K562 (cell line): Measurements from ENCODE around the gene INKA2. TPM values are rescaled to one million over a fixed set of nuclear protein-coding genes. Genes with fewer than 3 reads are reported as not detected.

Experiments used
- ATAC-seq: fragments of 200-7000 bp; cut with Tn5 transposase; 3 replicates; pipeline ENCODE4 v1.9.1; 2020; ENCODE audit warnings: moderate library complexity
- BruUV-seq: library from RNA; stranded (reverse); fragments of 400-500 nt; replicated peaks from 2 replicates; lab custom pipeline; 2021; lab: Mats Ljungman, UMichigan
- CTCF ChIA-PET: fragments of 300-600 bp; formaldehyde crosslinking; extraction: SDS; loops from one replicate; lab custom pipeline; 2021; ENCODE audit warnings: low intra/inter-chr PET ratio; lab: Yijun Ruan, JAX
- POLR2A ChIA-PET: fragments of 300-600, 350-650 bp; sonication (Branson Sonifier 250); formaldehyde crosslinking; extraction: SDS; loops from one replicate; lab custom pipeline; 2021; ENCODE audit warnings: antibody characterized with exemption, inconsistent platforms; lab: Yijun Ruan, JAX
- DNase-seq, 4 experiments: peaks; one replicate each; pipeline versions ENCODE4 v3.0.0 to v3.0.0-alpha.2; 2011 to 2018; ENCODE audit warnings: low spot score in 3 of 4, mixed read lengths in 3 of 4; ENCODE audit errors: extremely low read depth in 1 of 4
- FAIRE-seq: peaks from 2 replicates; lab custom pipeline; 2011; peaks lifted over from hg19 to GRCh38; lab: Jason Lieb, UNC
- H2AFZ ChIP-seq: 2 replicates; pipeline ENCODE4 v1.6.0; 2011; ENCODE audit warnings: low read depth, low read length, control low read depth, inconsistent platforms
- H3K27ac ChIP-seq: fragments of 200-600 bp; 3 replicates; pipeline ENCODE4 v1.8.0; 2011; ENCODE audit warnings: low read depth, mild to moderate bottlenecking, control low read depth, inconsistent platforms, low read length, moderate library complexity, mixed read lengths; ENCODE audit errors: extremely low read depth
- H3K27me3 ChIP-seq, 2 experiments: fragments of 300-600 bp in 1 of 2; 2 replicates in 1 of 2; 3 replicates in 1 of 2; pipeline versions ENCODE4 v1.6.0 to v1.8.0; 2011; ENCODE audit warnings: inconsistent platforms in 2 of 2, low read length in 2 of 2, mild to moderate bottlenecking in 1 of 2, mixed read lengths in 1 of 2, moderate library complexity in 1 of 2; ENCODE audit not compliant: control insufficient read depth in 2 of 2, insufficient read depth in 2 of 2
- H3K36me3 ChIP-seq: fragments of 300-600 bp; 3 replicates; pipeline ENCODE4 v1.8.0; 2011; ENCODE audit warnings: mild to moderate bottlenecking, low read length, inconsistent platforms; ENCODE audit not compliant: control insufficient read depth, insufficient read depth
- H3K4me1 ChIP-seq, 2 experiments: fragments of 200-600 bp in 1 of 2; replicated peaks in 1 of 2; 2 replicates in 1 of 2; 3 replicates in 1 of 2; pipeline versions ENCODE4 v1.5.1 to v1.8.0; 2011; ENCODE audit warnings: inconsistent platforms in 2 of 2, low read length in 2 of 2, mild to moderate bottlenecking in 1 of 2, mixed read lengths in 1 of 2, moderate library complexity in 1 of 2; ENCODE audit not compliant: control insufficient read depth in 2 of 2, insufficient read depth in 2 of 2
- H3K4me2 ChIP-seq: 2 replicates; pipeline ENCODE4 v1.6.1; 2011; ENCODE audit warnings: low read length, control low read depth, inconsistent platforms, mixed read lengths; ENCODE audit not compliant: insufficient read depth
- H3K4me3 ChIP-seq: fragments of 200-600 bp; sonication (generic), shearing (Covaris generic); 2 replicates; pipeline ENCODE4 v1.5.1; 2016; ENCODE audit warnings: control low read depth, inconsistent platforms
- H3K79me2 ChIP-seq: fragments of 200-600 bp; 3 replicates; pipeline ENCODE4 v1.8.0; 2011; ENCODE audit warnings: low read length, inconsistent platforms; ENCODE audit not compliant: control insufficient read depth, insufficient read depth
- H3K9ac ChIP-seq, 2 experiments: 2 replicates each; pipeline versions ENCODE4 v1.6.0 to v1.6.1; 2011; ENCODE audit warnings: low read depth in 2 of 2, low read length in 2 of 2, control low read depth in 1 of 2, inconsistent platforms in 1 of 2, mild to moderate bottlenecking in 1 of 2, mixed read lengths in 1 of 2; ENCODE audit not compliant: insufficient read depth in 1 of 2
- H3K9me1 ChIP-seq: one replicate; pipeline ENCODE4 v1.6.0; 2011; ENCODE audit warnings: inconsistent platforms, mild to moderate bottlenecking, low read length, moderate library complexity; ENCODE audit not compliant: control insufficient read depth, insufficient read depth
- H3K9me3 ChIP-seq: replicated peaks from 2 replicates; pipeline ENCODE4 v1.5.1; 2011; ENCODE audit warnings: low read depth, low read length, inconsistent platforms; ENCODE audit not compliant: control insufficient read depth, insufficient read depth
- H4K20me1 ChIP-seq: replicated peaks from 2 replicates; pipeline ENCODE4 v1.6.1; 2011; ENCODE audit warnings: low read length, inconsistent platforms, mixed read lengths; ENCODE audit not compliant: control insufficient read depth, insufficient read depth
- HSF4 ChIP-seq: fragments of 250-450 bp; sonication (Bioruptor Pico); IDR thresholded peaks from 2 replicates; pipeline ENCODE4 v2.1.2; 2022; ENCODE audit warnings: mild to moderate bottlenecking, moderate library complexity, borderline replicate concordance
- ILF3 ChIP-seq: fragments of 450-650 bp; IDR thresholded peaks from 2 replicates; pipeline ENCODE4 v1.6.1; 2018; ENCODE audit warnings: antibody characterized with exemption, mild to moderate bottlenecking, moderate library complexity, borderline replicate concordance
- KAT7 ChIP-seq: sonication (generic); formaldehyde crosslinking; IDR thresholded peaks from 2 replicates; pipeline ENCODE4 v1.8.0; 2022; ENCODE audit warnings: missing genetic modification reagents, mild to moderate bottlenecking, borderline replicate concordance
- KHSRP ChIP-seq: fragments of 450-650 bp; IDR thresholded peaks from 2 replicates; pipeline ENCODE4 v1.6.1; 2017
- MCM3 ChIP-seq: fragments of 450-650 bp; IDR thresholded peaks from 2 replicates; pipeline ENCODE4 v1.6.1; 2016
- MTF1 ChIP-seq: fragments of 250-450 bp; sonication (Bioruptor Pico); IDR thresholded peaks from 2 replicates; pipeline ENCODE4 v1.9.0; 2021; ENCODE audit warnings: moderate library complexity, mild to moderate bottlenecking, inconsistent platforms, borderline replicate concordance
- NCOR1 ChIP-seq: fragments of 450-650 bp; IDR thresholded peaks from 2 replicates; pipeline ENCODE4 v1.6.1; 2016; ENCODE audit warnings: mild to moderate bottlenecking, moderate library complexity
- NFYB ChIP-seq: IDR thresholded peaks from 2 replicates; pipeline ENCODE4 v1.6.1; 2011; ENCODE audit warnings: mild to moderate bottlenecking, moderate library complexity; ENCODE audit not compliant: insufficient read length; ENCODE audit errors: extremely low read depth
- PRPF4 ChIP-seq: fragments of 200-400 bp; formaldehyde crosslinking; IDR thresholded peaks from one replicate; pipeline ENCODE4 v1.6.1; 2017; ENCODE audit warnings: low read length, low read depth, mild to moderate bottlenecking; ENCODE audit not compliant: insufficient read depth, poor library complexity, severe bottlenecking
- RAD21 ChIP-seq, 2 experiments: fragments of 250-450 bp in 1 of 2; fragments of 450-650 bp in 1 of 2; sonication (Bioruptor Pico) in 1 of 2; formaldehyde crosslinking in 1 of 2; IDR thresholded peaks in 1 of 2; conservative IDR thresholded peaks in 1 of 2; 2 replicates each; pipeline versions ENCODE4 v1.4.0 to v1.8.0; 2020 to 2022; ENCODE audit warnings: mild to moderate bottlenecking in 2 of 2, moderate library complexity in 1 of 2
- SMAD3 ChIP-seq: fragments of 450-650 bp; formaldehyde crosslinking; conservative IDR thresholded peaks from 2 replicates; pipeline ENCODE4 v1.4.0; 2020; ENCODE audit warnings: mild to moderate bottlenecking
- SPI1 ChIP-seq: IDR thresholded peaks from 2 replicates; pipeline ENCODE4 v1.6.1; 2011; ENCODE audit warnings: low read depth, low read length, control low read depth, borderline replicate concordance
- WHSC1 ChIP-seq: IDR thresholded peaks from one replicate; pipeline ENCODE4 v1.6.1; 2012; ENCODE audit warnings: low read length, control low read depth, inconsistent platforms
- WGBS: fragments of 100-300 bp; shearing (Covaris generic); methylation state at CpG from one replicate; pipeline ENCODE4 v1.1.6; 2016; ENCODE audit warnings: low coverage, mixed read lengths; ENCODE audit not compliant: insufficient coverage; ENCODE audit errors: missing lambda C conversion rate; 5-methylcytosine and 5-hydroxymethylcytosine counted together
- in situ Hi-C: fragments of 300-500 bp; cut with MboI; formaldehyde crosslinking; loops from 4 replicates; pipeline ENCODE4 v1.15.0; 2018; ENCODE audit warnings: inconsistent platforms, mixed read lengths
- intact Hi-C: fragments of 100-400 bp; cut with micrococcal nuclease; formaldehyde crosslinking; loops from 2 replicates; pipeline ENCODE4 v1.14.2; 2022
- polyA plus RNA-seq, 8 experiments: library from polyadenylated mRNA; depleted of rRNA in 4 of 8; stranded (reverse) in 5 of 8; unstranded in 3 of 8; fragments of >200 nt; fragmentation: Nextera tagmentation in 2 of 8; fragmentation: Illumina TruSeq in 1 of 8; extraction: Ambion mirVana in 2 of 8; extraction: Trizol in 1 of 8; gene quantifications; 2 replicates each; pipeline versions ENCODE4 v1.2.1 to v1.2.3, GENCODE V29; 2011 to 2014; ENCODE audit warnings: inconsistent platforms in 1 of 8, missing spikeins in 1 of 8
- total RNA-seq, 7 experiments: library from RNA; depleted of rRNA in 6 of 7; stranded (reverse); fragments of >200 nt in 6 of 7; fragmentation: Illumina TruSeq in 2 of 7; extraction: Trizol in 2 of 7; gene quantifications; 2 replicates each; pipeline versions ENCODE4 v1.2.1 to v1.2.3, GENCODE V29; 2011 to 2021; ENCODE audit warnings: low replicate concordance in 1 of 7
- TF ChIP-seq, protein P1 (sequence below), 3 experiments: fragments of 200-800 bp in 1 of 3; sonication (Bioruptor generic) in 1 of 3; sonication (generic) in 1 of 3; formaldehyde crosslinking in 1 of 3; IDR thresholded peaks; 2 replicates each; pipeline versions ENCODE4 v1.6.1 to v1.8.0; 2016 to 2022; ENCODE audit warnings: mild to moderate bottlenecking in 2 of 3, missing compliant biosample characterization in 2 of 3, missing genetic modification characterization in 2 of 3, missing genetic modification reagents in 1 of 3
- TF ChIP-seq, protein P2 (sequence below): sonication (generic); formaldehyde crosslinking; IDR thresholded peaks from 2 replicates; pipeline ENCODE4 v1.8.1; 2022; ENCODE audit warnings: missing genetic modification reagents

Gene INKA2
- total and polyA plus RNA-seq, 9 of the 15 experiments (the other 6 are each of a cell fraction or from before 2014, with no cell fraction given) = 0.04 to 1.4 (median 0.26) TPM; not detected in 1

DNA sequence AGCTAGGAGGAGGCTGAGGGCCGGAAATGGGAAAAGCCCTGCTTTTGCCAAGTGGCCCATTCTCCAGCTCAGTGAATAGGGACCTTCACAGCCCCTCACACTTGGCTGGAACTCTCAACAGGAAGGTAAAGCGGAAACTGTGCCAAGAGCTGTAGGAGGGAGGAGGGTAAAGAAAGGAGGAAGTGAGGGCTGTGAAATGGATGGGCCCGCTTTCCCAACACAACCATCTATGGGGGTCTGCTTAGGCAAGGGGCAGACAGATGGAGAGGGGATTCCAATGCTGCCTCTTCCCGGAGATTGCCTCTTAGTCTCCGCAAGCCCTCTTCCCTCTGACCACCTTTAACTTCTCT is 5.2 kb downstream of the INKA2 start:
- DNase-seq (no peak), ATAC-seq (no peak), FAIRE-seq (no peak)
- WGBS = 41% methylated on average over 5 of the region's 5 CpGs
- CTCF ChIA-PET = interaction anchor here (0.7 kb wide), 1 partner anchor 13 kb away, joined by 3 read pairs; no protein-coding TSS in a partner anchor
- in situ Hi-C loops (no loop called here), intact Hi-C loops (no loop called here)
- Histone ChIP-seq H3K27ac (no peak overlapping the region), H2AFZ (peak overlapping the region; percentile 22; the same call in 1 of the 2 replicates), H3K9me1 (peaks cover 2% of the 10 kb centered on the region), H3K4me3 (no peak overlapping the region), H3K27me3 (peaks cover 40 to 79% of the 10 kb centered on the region in 2 experiments), H3K4me1 (peaks cover 4 to 23% of the 10 kb centered on the region in 2 experiments), H3K9ac (no peak overlapping the region), H3K4me2 (no peak overlapping the region), H3K36me3 (no peaks in the 10 kb centered on the region), H4K20me1 (no peaks in the 10 kb centered on the region; the same call in none of the 2 replicates), H3K79me2 (no peaks in the 10 kb centered on the region), H3K9me3 (no peaks in the 10 kb centered on the region)
- BruUV-seq = no TSS peak
- POLR2A ChIA-PET = interaction anchor here (0.6 to 1.9 kb wide), 4 partner anchors 10 to 282 kb away, joined by 3 to 5 read pairs (median 4); no protein-coding TSS in a partner anchor
- TF ChIP-seq PRPF4 (no peak), KHSRP (no peak), ILF3 (no peak), SPI1 (peak; percentile 77; the same call in 1 of the 2 replicates), WHSC1 (no peak), HSF4 (CRISPR knock-in tag) (no peak), MTF1 (CRISPR knock-in tag) (no peak), KAT7 (CRISPR knock-in tag) (no peak), MCM3 (no peak), NCOR1 (no peak), NFYB (no peak), RAD21 (CRISPR knock-in tag; conservative IDR thresholded peaks at IDR 0.05 in 1 of 2, IDR thresholded peaks at IDR 0.05 in 1 of 2) (no peak), SMAD3 (CRISPR knock-in tag) (no peak)
- TF ChIP-seq, protein P1, sequence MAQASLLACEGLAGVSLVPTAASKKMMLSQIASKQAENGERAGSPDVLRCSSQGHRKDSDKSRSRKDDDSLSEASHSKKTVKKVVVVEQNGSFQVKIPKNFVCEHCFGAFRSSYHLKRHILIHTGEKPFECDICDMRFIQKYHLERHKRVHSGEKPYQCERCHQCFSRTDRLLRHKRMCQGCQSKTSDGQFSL (CRISPR knock-in tag; IDR thresholded peaks at IDR 0.05) = no peak
- TF ChIP-seq, protein P1 (tag; IDR thresholded peaks at IDR 0.05) = no peak
- TF ChIP-seq, protein P2, sequence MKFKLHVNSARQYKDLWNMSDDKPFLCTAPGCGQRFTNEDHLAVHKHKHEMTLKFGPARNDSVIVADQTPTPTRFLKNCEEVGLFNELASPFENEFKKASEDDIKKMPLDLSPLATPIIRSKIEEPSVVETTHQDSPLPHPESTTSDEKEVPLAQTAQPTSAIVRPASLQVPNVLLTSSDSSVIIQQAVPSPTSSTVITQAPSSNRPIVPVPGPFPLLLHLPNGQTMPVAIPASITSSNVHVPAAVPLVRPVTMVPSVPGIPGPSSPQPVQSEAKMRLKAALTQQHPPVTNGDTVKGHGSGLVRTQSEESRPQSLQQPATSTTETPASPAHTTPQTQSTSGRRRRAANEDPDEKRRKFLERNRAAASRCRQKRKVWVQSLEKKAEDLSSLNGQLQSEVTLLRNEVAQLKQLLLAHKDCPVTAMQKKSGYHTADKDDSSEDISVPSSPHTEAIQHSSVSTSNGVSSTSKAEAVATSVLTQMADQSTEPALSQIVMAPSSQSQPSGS (CRISPR knock-in tag) = 0 out of 2 replicates have a peak, but pooled peaks have one; percentile 6
